GM21528 (cell line): ENCODE results near the gene NGEF.
"Not testable (repeated sequence)": the region's sequence is repeated elsewhere in the genome, so short reads cannot be mapped to it uniquely, and the experiment has no call there.

Experiments
- ATAC-seq: cut with Tn5 transposase; IDR thresholded peaks from one replicate; pipeline ENCODE4 v1.9.1; 2021; ENCODE audit warnings: mild to moderate bottlenecking, moderate library complexity; ENCODE audit not compliant: unreplicated experiment, low FRiP score

Gene NGEF

GRCh38 chr2:232859385-232859916 is 153.6 kb downstream of the NGEF start:
- ATAC-seq: no peak

- no peak for ATAC-seq
Measured at GRCh38 chr2:232857158-232857563, 155.9 kb downstream of the NGEF start.

GRCh38 chr2:232854082-232854481 is 159.0 kb downstream of the NGEF start:
- ATAC-seq: no peak

- ATAC-seq: no peak
Measured at GRCh38 chr2:232852676-232853075, 160.4 kb downstream of the NGEF start.

GRCh38 chr2:232852081-232852480 is 161.0 kb downstream of the NGEF start:
- ATAC-seq: not testable (repeated sequence)

GRCh38 chr2:232850039-232850438 is 163.0 kb downstream of the NGEF start:
- ATAC-seq: no peak

- no peak for ATAC-seq
Measured at GRCh38 chr2:232846055-232846454, 167.0 kb downstream of the NGEF start.

GRCh38 chr2:232843834-232844233 is 169.2 kb downstream of the NGEF start:
- ATAC-seq: no peak

GRCh38 chr2:232842689-232843088 is 170.4 kb downstream of the NGEF start:
- ATAC-seq: no peak

GRCh38 chr2:232839411-232840079 is 173.5 kb downstream of the NGEF start:
- no peak for ATAC-seq

GRCh38 chr2:232838406-232838874 is 174.6 kb downstream of the NGEF start:
- ATAC-seq: no peak

GRCh38 chr2:232836934-232837333 is 176.1 kb downstream of the NGEF start:
- no peak for ATAC-seq

GRCh38 chr2:232835687-232836208 is 177.3 kb downstream of the NGEF start:
- ATAC-seq: no peak

- ATAC-seq: no peak
Measured at GRCh38 chr2:232833830-232834229, 179.2 kb downstream of the NGEF start.

GRCh38 chr2:232831496-232831895 is 181.6 kb downstream of the NGEF start:
- no peak for ATAC-seq

GRCh38 chr2:232829988-232830387 is 183.1 kb downstream of the NGEF start:
- no peak for ATAC-seq
